ENCODE measurements around the gene FOXR1.
"Not testable (repeated sequence)": the region's sequence is repeated elsewhere in the genome, so short reads cannot be mapped to it uniquely, and the experiment has no call there.

Gene FOXR1

DNA sequence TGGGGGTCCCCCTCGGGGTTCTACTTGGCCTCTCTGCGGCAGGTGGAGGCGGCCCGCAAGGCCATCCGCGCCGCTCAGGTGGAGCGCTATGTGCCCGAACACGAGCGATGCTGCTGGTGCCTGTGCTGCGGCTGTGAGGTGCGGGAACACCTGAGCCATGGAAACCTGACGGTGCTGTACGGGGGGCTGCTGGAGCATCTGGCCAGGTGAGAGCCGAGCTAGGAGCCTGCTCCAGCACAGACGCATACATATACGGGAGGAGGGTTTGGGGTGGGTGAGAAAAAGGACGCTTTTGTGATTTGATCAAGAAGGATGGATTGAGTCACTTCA lies 26.8 kb downstream of the FOXR1 start:
- FAIRE-seq = no peak

DNA sequence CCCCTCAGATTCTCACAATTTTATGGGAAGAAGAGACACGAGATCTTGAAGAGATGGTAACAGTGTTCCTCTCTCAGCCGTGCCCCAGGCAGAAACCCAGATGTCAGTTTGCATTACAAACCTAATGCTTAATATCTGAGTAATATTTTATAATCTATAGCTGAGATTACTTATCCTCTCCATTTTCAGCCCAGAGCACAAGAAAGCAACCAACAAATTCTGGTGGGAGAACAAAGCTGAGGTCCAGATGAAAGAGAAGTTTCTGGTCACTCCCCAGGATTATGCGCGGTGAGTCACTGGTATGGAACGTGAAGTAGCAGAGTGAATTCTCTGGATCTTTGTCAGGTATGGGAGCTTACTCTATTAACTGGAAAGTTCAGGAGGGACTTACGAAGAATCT lies 27.3 kb downstream of the FOXR1 start:
- no peak for FAIRE-seq

DNA sequence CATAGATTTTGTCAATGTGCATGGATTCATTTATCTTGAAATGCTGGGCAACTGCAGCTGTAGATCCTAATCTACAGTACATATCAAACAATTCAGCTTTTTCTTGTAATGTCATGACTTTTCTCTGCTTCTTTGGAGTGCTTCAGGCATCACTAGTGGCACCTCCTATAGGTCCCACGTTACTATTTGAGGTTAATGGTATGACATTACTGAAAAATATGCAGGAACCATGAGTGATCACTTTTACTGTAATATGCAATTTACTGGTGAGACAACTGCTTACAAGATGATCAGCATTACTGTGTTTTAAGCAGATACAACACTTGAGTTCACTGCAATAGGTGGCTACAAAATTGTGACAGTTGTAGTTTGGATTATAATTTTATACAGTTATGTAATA lies 29.3 kb downstream of the FOXR1 start:
- FAIRE-seq = no peak

DNA sequence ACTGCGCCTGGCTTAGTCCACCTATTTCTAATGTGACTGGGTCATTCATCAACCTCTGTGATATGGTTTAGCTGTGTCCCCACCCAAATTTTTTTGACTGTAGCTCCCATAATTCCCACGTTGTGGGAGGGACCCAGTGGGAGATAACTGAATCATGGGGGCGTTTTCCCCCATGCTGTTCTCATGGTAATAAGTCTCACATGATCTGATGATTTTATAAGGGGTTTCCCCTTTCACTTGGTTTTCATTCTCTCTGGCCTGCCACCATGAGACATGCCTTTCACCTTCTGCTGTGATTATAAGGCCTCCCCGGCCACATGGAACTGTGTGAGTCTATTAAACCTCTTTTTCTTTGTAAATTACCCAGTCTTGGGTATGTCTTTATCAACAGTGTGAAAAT lies 35.1 kb downstream of the FOXR1 start:
- no peak for FAIRE-seq

DNA sequence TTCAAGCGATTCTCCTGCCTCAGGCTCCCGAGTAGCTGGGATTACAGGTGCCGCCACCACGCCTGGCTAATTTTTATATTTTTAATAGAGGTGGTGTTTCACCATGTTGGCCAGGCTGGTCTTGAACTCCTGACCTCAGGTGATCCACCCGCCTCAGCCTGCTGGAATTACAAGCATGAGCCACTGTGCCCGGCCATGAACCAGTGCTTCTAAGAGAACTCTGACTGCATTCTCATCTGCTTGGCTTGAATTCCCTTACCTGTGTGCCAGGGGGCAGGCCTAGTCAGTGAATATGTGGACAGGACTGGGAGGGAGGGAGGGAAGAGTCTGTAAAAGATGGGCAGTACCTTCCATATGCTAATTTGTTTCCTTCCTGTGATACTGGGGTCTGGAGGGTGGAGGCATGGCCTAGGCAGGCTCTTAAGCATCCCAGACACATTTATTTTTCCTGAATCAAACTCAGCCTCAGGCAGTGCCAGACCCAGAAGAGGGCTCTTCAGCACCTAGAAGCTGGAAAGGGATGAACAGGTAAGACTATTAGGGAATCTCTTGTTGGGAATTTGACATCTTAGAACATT lies 40.0 kb downstream of the FOXR1 start:
- no peak for FAIRE-seq

DNA sequence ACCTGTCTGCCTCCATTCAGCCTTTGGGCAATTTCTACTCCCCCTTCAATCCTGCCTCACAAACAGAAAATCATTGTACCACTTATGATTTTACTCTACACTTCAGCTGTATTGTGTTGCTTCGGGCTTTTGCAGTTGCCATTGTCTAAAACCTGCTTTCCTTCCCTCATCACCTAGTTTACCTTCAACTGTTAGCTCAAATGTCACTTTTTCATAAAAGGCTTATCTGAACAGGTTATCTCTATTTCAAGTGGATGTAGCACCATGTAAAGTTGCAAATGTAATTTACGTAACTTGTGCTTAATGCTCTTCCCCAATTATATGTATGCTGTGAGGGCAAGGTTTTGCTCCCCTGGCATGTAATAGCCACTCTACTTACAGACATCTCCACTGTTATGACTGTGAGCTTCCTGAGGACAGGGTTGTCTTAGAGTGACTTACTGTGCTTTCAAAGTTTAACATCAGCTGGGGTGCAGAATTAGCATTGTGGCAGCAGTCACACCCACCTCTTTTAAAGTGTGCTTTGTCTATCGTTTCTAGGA lies 41.1 kb downstream of the FOXR1 start:
- no peak for FAIRE-seq

DNA sequence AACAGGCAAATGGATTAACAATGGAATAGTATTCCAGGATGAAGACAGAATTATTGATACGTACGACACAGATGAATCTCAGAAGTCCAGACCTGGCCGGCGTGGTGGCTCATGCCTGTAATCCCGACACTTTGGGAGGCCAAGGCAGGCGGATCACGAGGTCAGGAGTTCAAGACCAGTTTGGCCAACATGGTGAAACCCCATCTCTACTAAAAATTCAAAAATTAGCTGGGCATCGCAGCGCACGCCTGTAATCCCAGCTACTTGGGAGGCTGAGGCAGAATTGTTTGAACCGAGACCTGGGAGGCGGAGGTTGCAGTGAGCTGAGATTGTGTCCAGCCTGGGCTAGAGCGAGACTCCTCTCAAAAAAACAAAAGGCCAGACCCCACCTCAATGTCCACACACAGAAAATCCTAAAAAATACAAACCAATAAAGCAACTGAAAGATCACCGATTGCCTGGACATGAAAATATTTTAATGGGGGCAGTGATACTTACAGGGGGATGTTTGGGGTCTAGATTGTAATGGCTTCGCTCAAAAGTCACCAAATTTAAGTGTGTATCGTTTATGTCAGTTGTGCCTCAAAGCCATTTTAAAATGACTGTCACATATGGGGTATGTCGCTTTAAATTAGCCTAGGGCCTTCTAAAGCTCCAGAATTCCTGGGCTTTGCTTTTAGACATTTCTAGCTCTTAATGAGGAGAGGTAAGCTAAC lies 42.8 kb downstream of the FOXR1 start:
- FAIRE-seq = no peak

DNA sequence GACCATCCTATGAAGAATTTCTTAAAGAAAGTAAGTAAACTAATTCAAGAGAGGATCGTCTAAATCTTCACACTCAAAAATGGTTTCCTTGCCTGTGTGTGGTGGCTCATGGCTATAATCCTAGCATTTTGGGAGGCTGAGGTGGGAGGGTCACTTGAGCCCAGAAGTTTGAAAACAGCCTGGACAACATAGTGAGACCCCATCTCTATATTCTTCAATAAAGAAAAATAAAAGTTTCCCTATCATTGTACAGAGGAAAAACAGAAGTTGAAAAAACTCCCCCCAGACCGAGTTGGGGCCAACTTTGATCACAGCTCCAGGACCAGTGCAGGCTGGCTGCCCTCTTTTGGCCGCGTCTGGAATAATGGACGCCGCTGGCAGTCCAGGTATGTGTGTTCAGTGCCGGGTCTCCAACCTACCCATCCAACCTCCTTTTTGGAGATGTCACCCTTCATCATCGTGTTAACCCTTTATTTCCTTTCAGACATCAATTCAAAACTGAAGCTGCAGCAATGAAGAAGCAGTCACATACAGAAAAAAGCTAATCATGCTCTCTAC lies 43.6 kb downstream of the FOXR1 start:
- no peak for FAIRE-seq

DNA sequence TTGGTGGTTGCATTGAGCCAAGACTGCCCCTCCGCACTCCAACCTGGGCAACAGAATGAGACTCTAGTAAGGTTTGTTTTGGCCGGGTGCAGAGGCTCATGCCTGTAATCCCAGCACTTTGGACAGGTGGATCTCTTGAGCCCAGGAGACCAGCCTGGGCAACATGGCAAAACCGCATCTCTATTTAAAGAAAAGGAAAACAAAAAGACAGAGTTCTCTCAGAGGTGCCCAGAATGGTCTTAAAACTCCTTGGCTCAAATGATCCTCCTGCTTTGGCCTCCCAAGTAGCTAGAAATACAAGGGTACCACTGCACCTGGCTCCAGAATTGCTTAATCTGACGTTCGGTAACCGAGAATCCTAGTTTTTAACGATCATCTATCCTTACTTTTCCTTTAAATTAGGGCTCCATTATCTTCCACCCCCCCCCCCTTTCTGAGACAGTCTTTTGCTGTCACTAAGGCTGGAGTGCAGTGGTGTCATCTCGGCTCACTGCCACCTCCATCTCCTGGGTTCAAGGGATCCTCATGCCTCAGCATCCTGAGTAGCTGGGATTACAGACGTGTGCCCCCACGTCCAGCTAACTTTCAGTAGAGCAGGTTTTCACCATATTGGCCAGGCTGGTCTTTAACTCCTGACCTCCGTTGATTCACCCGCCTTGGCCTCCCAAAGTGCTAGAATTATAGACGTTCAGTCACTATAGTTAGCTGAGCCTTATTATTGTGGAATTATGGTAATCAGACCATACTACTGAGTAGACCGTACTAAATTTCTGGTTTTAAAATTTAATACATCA lies 44.9 kb downstream of the FOXR1 start:
- FAIRE-seq = no peak

DNA sequence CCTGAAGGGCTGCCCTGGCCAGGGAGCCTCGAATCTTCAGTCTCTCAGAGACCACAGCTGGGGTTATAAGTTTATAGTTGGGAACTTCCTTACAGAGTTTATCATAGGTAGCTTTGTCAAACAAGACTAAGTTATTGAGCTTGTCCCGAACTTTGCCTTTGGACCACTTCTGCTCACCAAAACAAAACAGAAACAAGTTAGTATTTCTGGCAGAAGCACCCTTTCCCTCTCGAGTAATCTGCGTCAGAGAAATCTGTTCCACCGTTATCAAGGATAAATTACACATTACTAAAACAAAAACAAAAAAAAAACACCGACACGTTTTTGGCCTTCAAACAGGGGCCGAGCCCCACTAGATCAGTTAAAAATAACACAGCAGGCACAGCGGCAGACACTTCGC lies 45.8 kb downstream of the FOXR1 start:
- not testable (repeated sequence) for FAIRE-seq

DNA sequence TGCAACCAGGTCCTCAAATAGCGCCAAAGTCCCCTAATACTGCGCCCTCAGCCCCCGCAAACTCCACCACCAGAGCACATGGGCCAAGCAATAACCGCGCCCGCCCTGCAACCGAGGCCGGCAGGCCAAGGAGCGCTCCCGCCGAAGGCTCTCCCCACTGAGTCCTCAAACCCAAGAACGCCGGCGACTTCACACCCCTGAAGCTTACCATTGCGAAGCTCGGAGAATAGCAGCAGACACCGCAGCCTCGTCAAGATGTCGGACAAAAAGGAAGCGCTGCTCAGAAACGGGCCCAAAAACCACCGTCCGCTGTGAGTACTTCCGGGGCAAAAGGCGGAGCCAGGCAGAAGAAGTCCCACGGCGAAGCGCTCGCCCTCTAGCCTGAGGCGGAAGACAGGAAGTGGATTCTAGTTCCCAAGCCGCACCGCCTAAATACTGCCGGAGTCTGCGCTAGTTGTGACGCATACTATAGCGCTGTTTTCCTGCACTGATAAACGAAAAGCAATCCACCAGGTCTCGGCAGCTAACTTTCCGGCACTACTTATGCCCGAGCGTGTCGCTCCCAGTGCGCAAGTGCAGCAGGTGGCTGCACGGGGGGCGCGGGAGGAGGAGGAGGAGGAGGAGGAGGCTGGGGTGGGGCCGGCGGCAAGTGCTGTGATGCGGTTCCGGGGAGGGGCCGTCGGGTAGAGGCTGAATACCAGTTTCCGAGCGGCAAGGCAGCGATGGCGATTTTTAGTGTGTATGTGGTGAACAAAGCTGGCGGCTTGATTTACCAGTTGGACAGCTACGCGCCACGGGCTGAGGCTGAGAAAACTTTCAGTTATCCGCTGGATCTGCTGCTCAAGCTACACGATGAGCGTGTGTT lies 46.7 kb downstream of the FOXR1 start, which contains the start of the genes RPS25 and TRAPPC4:
RPS25 (minus strand) TSS at position 270 of the 865 bp plus-strand sequence; CDS start at position 211, 59 bp downstream.
TRAPPC4 (plus strand) TSS at position 693 of the 865 bp plus-strand sequence; CDS start at position 723, 30 bp downstream.
- FAIRE-seq = peak; percentile 34

DNA sequence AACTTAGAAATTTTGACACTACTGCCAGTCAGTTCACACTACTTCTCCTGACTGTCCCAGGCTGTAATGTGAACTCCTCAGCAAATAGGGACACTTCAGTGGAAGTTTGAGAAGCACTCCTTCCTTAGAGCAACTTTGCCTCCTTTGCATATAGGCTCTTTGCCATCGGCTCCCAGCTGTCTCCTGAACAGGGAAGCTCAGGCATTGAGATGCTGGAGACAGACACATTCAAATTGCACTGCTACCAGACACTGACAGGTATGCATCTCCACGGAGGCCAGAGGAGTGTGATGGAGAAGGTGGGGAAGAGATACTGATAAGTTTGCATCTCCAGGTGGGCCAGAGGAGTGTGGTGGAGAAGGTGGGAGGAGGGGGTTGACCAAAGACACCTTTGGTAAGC lies 48.4 kb downstream of the FOXR1 start:
- FAIRE-seq = no peak

DNA sequence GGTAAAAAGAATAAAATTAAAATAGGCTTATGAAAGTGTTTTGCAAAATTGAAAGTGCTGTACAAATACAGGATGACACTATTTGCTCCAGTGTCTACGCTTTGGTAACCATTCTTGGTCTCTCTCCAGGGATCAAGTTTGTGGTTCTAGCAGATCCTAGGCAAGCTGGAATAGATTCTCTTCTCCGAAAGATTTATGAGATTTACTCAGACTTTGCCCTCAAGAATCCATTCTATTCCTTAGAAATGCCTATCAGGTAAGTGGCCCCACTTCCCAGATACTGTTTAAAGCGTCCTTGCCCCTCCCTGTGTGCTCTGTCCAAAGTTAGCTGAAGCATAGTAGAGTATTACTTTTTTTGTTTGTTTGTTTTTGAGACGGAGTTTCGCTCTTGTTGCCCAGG lies 50.1 kb downstream of the FOXR1 start:
- no peak for FAIRE-seq

DNA sequence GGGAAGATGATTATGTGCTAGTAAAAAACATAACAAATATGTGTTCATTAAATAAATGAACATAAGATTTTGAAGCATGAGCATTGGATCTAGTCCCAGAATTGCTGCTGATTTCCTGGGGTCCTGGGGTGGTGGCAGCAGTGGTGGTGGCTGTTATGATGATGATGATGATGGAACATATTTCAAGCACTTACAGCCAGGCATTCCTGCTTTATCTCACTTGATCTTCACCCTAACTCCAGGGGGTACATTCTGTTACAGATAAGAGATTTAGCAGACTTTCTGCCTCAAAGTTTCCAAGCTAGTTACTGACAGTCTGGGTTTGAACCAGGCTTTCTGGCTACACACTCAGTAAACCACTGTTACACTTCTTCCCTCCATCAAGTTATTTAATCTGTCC lies 52.2 kb downstream of the FOXR1 start:
- no peak for FAIRE-seq

DNA sequence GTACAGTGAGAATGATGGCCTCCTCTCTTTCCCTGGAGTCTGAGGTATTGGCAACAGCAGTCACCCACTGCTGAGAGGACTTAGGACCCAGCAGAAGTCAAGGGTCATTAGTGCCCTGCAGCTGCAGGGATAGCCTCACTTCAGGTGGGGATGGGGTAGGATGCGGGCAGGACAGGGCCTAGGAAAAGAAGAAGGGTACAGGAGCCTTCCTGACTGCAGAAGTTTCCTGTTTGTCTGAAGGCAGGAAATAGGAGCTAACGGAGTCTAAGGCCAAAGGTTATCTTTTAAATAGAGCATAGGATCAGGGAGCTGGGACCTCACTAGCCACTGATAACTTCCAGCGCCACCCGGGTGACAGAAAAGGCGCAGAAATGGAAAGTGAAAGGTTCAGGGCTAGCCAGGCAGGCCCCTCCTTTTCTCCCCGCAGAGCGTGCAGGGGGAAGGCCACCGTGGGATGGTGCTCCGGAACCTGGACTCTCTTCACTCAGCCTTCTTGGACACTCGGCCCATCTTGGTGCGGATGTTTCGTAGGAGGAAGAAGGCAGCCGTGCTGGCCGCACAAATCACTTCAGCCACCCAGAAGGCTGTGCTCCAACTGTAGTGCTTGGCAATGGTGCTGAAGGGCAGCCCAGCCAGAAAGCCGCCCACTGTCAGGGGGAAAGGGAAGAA lies 53.0 kb downstream of the FOXR1 start:
- no peak for FAIRE-seq

DNA sequence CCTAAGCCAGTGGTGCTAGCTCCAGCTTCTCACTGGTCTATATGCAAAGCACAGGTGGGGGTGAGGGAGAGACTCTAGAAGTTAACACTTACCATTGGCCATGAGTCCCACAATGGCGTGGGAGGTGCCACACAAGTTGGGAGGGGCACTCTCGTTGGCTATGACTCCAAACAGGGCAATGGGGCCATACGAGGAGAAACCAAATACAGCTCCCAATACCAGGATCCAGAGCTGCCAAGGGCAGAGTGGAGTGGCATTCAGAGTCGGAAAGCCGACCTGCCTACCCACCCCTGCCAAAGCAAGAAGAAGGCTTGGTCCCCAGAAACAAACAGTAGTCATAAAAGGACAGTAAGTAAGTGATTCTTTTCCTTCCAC lies 53.5 kb downstream of the FOXR1 start:
- FAIRE-seq = no peak

DNA sequence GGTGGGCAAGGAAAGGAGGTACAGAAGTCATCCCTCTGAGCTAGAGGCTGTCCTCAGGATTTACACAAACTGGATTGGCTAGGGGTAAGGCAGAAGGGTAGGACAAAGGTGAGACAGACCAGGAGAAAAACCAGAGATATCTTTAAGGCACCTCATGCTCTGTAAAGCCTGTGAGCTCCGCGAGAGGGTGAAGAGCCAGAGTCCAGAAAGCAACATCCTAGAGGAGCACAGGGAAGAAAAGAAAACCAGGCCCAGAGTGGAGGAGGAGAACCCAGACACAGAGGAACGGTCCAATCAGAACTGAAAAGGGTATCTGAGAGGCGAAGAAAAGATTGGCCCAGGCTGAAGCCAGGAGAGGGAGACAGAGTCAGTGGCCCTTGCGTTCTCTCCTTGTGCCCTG lies 54.0 kb downstream of the FOXR1 start:
- no peak for FAIRE-seq

DNA sequence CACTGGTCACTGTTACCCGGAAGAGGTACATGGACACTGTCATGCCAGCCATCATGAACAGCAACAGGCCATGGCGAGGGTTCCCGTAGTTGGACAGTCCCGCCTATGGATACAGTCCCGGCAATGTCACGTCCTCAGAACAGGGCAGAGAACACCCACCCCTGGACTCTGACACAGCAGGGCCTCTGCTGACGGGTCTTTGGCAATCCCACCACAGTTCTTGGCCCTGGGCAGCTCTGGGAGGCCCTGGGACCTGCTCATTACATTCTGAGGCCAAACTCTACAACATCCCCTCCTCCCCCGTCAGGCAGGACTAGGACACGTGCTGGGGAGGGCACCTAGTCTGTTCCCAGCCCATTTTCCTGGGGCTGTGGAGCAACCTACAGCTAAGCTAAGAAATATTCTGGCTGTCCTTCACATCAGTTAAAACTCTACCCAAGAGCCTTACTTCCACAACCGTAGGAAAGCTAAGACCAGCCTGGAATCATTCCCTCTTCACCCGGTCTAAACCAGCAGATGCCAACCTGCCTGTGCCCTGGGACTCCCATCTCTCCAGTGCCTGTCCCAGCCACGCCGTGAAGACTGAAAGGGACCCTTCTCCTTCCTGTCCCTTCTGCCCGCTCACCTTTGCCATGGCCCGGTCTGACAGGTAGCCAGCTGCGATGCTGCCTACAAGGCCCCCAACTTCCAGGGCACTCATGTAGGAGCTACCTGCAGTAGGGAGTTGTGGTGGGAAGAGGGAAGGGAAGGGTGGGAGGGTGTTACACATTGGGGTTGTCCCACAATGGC lies 54.6 kb downstream of the FOXR1 start:
- FAIRE-seq = no peak

DNA sequence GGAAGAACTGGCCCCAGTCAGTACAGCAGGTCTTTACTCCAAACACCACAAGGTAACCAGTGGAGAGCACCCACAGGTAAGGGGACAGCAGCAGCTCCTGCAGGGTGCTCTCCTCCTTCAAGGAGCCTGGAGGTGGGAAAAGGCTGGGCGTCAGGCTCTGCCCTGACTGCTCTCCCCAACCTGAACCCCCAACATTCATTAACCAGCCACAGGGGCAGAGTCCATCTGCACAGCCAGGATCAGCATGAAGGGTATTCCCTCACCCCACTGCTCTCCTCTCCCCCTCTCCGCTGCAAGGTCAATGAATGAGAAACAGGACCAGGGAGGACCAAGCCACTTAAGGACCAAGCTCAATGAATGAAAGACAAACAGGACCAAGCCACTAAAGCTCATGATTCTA lies 55.4 kb downstream of the FOXR1 start:
- FAIRE-seq = no peak

DNA sequence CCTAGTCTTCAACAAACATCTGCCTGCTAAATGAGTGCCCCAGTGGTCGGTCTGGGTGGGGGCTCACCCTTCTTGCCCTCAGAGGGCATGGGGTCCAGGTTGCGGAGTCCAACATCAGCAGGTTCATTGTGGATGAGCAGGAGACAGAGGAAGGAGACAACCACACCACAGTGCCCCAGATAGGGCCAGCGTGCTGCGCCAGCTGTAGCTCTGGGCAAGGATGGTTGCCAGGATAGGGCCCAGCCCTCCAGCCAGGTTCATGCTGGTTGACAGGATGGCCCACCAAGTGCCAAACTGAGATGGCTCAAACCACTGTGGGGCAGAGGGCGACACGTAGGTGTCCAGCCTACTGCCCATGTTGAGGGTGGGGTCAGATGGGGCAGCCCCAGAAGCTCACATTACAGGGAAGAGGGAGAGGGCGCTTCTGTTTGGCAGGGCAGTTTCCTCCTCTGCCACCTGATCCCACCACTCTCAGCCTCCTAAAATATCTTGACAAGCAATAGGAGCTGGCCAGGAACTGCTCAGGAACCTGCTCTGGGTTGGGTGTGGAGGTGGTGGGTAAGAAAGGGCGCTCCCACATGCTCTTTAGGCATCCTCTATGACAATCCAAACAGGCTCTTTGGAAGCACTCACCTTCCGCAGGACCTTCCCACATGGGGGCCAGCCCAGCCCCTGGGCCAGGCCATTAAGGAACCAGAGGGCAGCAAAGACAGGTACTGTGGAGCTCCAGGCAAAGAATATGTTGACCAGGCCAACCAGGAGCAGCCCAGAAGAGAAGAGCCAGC lies 56.2 kb downstream of the FOXR1 start:
- no peak for FAIRE-seq

All from A204.1 (cell line).